ENCODE data around the gene CAAP1. TPM values are rescaled to one million over a fixed set of nuclear protein-coding genes. Genes with fewer than 3 reads are reported as not detected.
A peak's percentile ranks its signal among the peaks of the same experiment; 100 is the strongest.

The CAAP1 gene
- total RNA-seq, 2 donors from 2014 or later, result 8.6 to 10.2 TPM

- no peak overlapping the region for H3K4me3 ChIP-seq
- H3K27ac ChIP-seq, result no peak overlapping the region
- TF ChIP-seq CTCF (IDR thresholded peaks at IDR 0.05), result no peak
Measured at GRCh38 chr9:26928902-26929495, 36.4 kb upstream of the CAAP1 start.

GRCh38 chr9:26925609-26926008, 33.0 kb upstream of the CAAP1 start:
- no peaks in the 10 kb centered on the region for H3K4me1 ChIP-seq
- H3K27ac ChIP-seq, result no peak overlapping the region
- H3K36me3 ChIP-seq, result peaks cover 63% of the 10 kb centered on the region
- no peak for DNase-seq (ENCODE audit: low spot score)
- no peak for TF ChIP-seq CTCF (IDR thresholded peaks at IDR 0.05)
- no peaks in the 10 kb centered on the region for H3K27me3 ChIP-seq
- no peaks in the 10 kb centered on the region for H3K9me3 ChIP-seq
- H3K4me3 ChIP-seq, result no peak overlapping the region

More at GRCh38 chr9:26928902-26929495, 36.4 kb upstream of the CAAP1 start:
- Histone ChIP-seq H3K27me3 (no peaks in the 10 kb centered on the region), H3K9me3 (no peaks in the 10 kb centered on the region), H3K4me1 (no peaks in the 10 kb centered on the region), H3K36me3 (peaks cover 43% of the 10 kb centered on the region)
- DNase-seq (ENCODE audit: low spot score), result no peak

GRCh38 chr9:26919698-26920097, 27.1 kb upstream of the CAAP1 start:
- Histone ChIP-seq H3K27me3 (no peaks in the 10 kb centered on the region), H3K27ac (peak overlapping the region in 1 of 2 donors; percentile 2), H3K9me3 (no peaks in the 10 kb centered on the region), H3K4me1 (no peaks in the 10 kb centered on the region), H3K36me3 (peaks cover 48% of the 10 kb centered on the region), H3K4me3 (no peak overlapping the region)
- no peak for DNase-seq (ENCODE audit: low spot score)
- TF ChIP-seq CTCF (IDR thresholded peaks at IDR 0.05), result no peak

GRCh38 chr9:26913138-26913668, 20.6 kb upstream of the CAAP1 start:
- H3K4me3 ChIP-seq, result no peak overlapping the region
- no peak overlapping the region for H3K27ac ChIP-seq
- no peak for TF ChIP-seq CTCF (IDR thresholded peaks at IDR 0.05)
- H3K9me3 ChIP-seq, result no peaks in the 10 kb centered on the region
- H3K4me1 ChIP-seq, result no peaks in the 10 kb centered on the region
- no peak for DNase-seq (ENCODE audit: low spot score)
- H3K27me3 ChIP-seq, result no peaks in the 10 kb centered on the region
- H3K36me3 ChIP-seq, result peaks cover 32% of the 10 kb centered on the region

- no peak for DNase-seq (ENCODE audit: low spot score)
- H3K36me3 ChIP-seq, result peaks cover 29% of the 10 kb centered on the region
- no peak overlapping the region for H3K4me3 ChIP-seq
- TF ChIP-seq CTCF (IDR thresholded peaks at IDR 0.05), result no peak
- H3K9me3 ChIP-seq, result no peaks in the 10 kb centered on the region
- peak overlapping the region in 1 of 2 donors; percentile 75 for H3K27ac ChIP-seq
- no peaks in the 10 kb centered on the region for H3K27me3 ChIP-seq
- peaks cover 0 to 9% of the 10 kb centered on the region in 2 donors for H3K4me1 ChIP-seq
Measured at GRCh38 chr9:26904671-26905070, 12.1 kb upstream of the CAAP1 start.

GRCh38 chr9:26904070-26904469, 11.5 kb upstream of the CAAP1 start:
- Histone ChIP-seq H3K9me3 (no peaks in the 10 kb centered on the region), H3K27me3 (no peaks in the 10 kb centered on the region), H3K4me1 (peaks cover 0 to 9% of the 10 kb centered on the region in 2 donors), H3K4me3 (no peak overlapping the region), H3K36me3 (peaks cover 25% of the 10 kb centered on the region), H3K27ac (peak overlapping the region in 1 of 2 donors; percentile 75)
- no peak for TF ChIP-seq CTCF (IDR thresholded peaks at IDR 0.05)
- no peak for DNase-seq (ENCODE audit: low spot score)

Measured in right atrium auricular region (tissue), 2 donors.